ENCODE data around the gene AKAP8L.
"Not testable (repeated sequence)": the region's sequence is repeated elsewhere in the genome, so short reads cannot be mapped to it uniquely, and the experiment has no call there.

AKAP8L gene

GRCh38 chr19:15368051-15368632 is 50.6 kb downstream of the AKAP8L start:
- no peak for DNase-seq
- no peak for TF ChIP-seq CTCF (IDR thresholded peaks at IDR 0.05; ENCODE audit: low read depth, low read length)
- Histone ChIP-seq H3K27me3 (no peaks in the 10 kb centered on the region), H3K4me3 (ENCODE audit: low read depth, low read length) (no peak overlapping the region), H3K9me3 (no peaks in the 10 kb centered on the region), H3K4me1 (no peaks in the 10 kb centered on the region), H3K36me3 (peaks cover 75% of the 10 kb centered on the region)

GRCh38 chr19:15367439-15367838 is 51.3 kb downstream of the AKAP8L start:
- no peak for TF ChIP-seq CTCF (IDR thresholded peaks at IDR 0.05; ENCODE audit: low read depth, low read length)
- Histone ChIP-seq H3K36me3 (peaks cover 68% of the 10 kb centered on the region), H3K9me3 (no peaks in the 10 kb centered on the region), H3K4me1 (no peaks in the 10 kb centered on the region), H3K27me3 (no peaks in the 10 kb centered on the region), H3K4me3 (ENCODE audit: low read depth, low read length) (no peak overlapping the region)
- no peak for DNase-seq

GRCh38 chr19:15365264-15365663 is 53.5 kb downstream of the AKAP8L start:
- no peak for TF ChIP-seq CTCF (IDR thresholded peaks at IDR 0.05; ENCODE audit: low read depth, low read length)
- peaks cover 66% of the 10 kb centered on the region for H3K36me3 ChIP-seq

GRCh38 chr19:15363791-15364190 is 55.0 kb downstream of the AKAP8L start:
- not testable (repeated sequence) for DNase-seq; H3K4me1 ChIP-seq; H3K27me3 ChIP-seq; H3K9me3 ChIP-seq; H3K4me3 ChIP-seq (ENCODE audit: low read depth, low read length)
- H3K36me3 ChIP-seq = peaks cover 63% of the 10 kb centered on the region

More at GRCh38 chr19:15365264-15365663, 53.5 kb downstream of the AKAP8L start:
- no peaks in the 10 kb centered on the region for H3K4me1 ChIP-seq
- no peak overlapping the region for H3K4me3 ChIP-seq (ENCODE audit: low read depth, low read length)
- no peaks in the 10 kb centered on the region for H3K9me3 ChIP-seq
- DNase-seq = no peak
- no peaks in the 10 kb centered on the region for H3K27me3 ChIP-seq

GRCh38 chr19:15363048-15363447 is 55.7 kb downstream of the AKAP8L start:
- not testable (repeated sequence) for H3K4me1 ChIP-seq; H3K4me3 ChIP-seq (ENCODE audit: low read depth, low read length); H3K27me3 ChIP-seq; DNase-seq; H3K9me3 ChIP-seq
- peaks cover 63% of the 10 kb centered on the region for H3K36me3 ChIP-seq

GRCh38 chr19:15360015-15360414 is 58.8 kb downstream of the AKAP8L start:
- H3K4me3 ChIP-seq (ENCODE audit: low read depth, low read length); H3K9me3 ChIP-seq; H3K27me3 ChIP-seq; DNase-seq; H3K4me1 ChIP-seq: not testable (repeated sequence)
- peaks cover 66% of the 10 kb centered on the region for H3K36me3 ChIP-seq

- no peaks in the 10 kb centered on the region for H3K9me3 ChIP-seq
- H3K27me3 ChIP-seq = no peaks in the 10 kb centered on the region
- TF ChIP-seq CTCF (IDR thresholded peaks at IDR 0.05; ENCODE audit: low read depth, low read length) = no peak
- peaks cover 68% of the 10 kb centered on the region for H3K36me3 ChIP-seq
- no peak for DNase-seq
- H3K4me3 ChIP-seq (ENCODE audit: low read depth, low read length) = no peak overlapping the region
- H3K4me1 ChIP-seq = no peaks in the 10 kb centered on the region
Observed at GRCh38 chr19:15358918-15359317, 59.9 kb downstream of the AKAP8L start.

- no peaks in the 10 kb centered on the region for H3K9me3 ChIP-seq
- peaks cover 69% of the 10 kb centered on the region for H3K36me3 ChIP-seq
- no peak for DNase-seq
- no peak overlapping the region for H3K4me3 ChIP-seq (ENCODE audit: low read depth, low read length)
- H3K4me1 ChIP-seq = no peaks in the 10 kb centered on the region
- TF ChIP-seq CTCF (IDR thresholded peaks at IDR 0.05; ENCODE audit: low read depth, low read length) = no peak
- no peaks in the 10 kb centered on the region for H3K27me3 ChIP-seq
Observed at GRCh38 chr19:15357906-15358305, 60.9 kb downstream of the AKAP8L start.

All from BE2C (cell line).